Osteoblast (primary cell): ENCODE measurements around the gene COX5A. TPM values are rescaled to one million over a fixed set of nuclear protein-coding genes. Genes with fewer than 3 reads are reported as not detected.

Experiments used
- DNase-seq: peaks from one replicate; pipeline ENCODE4 v3.0.0; 2011; ENCODE audit warnings: low spot score, mixed read lengths; ENCODE audit not compliant: insufficient read length; ENCODE audit errors: missing footprints
- H2AFZ ChIP-seq: 2 replicates; pipeline ENCODE4 v1.6.0; 2011; ENCODE audit warnings: mild to moderate bottlenecking, low read length
- H3K27ac ChIP-seq: 2 replicates; pipeline ENCODE4 v1.5.1; 2011; ENCODE audit warnings: mild to moderate bottlenecking, low read depth, low read length, moderate library complexity
- H3K27me3 ChIP-seq: 2 replicates; pipeline ENCODE4 v1.6.0; 2012; ENCODE audit warnings: mild to moderate bottlenecking, control low read depth, inconsistent platforms, low read length, moderate library complexity; ENCODE audit not compliant: insufficient read depth
- H3K36me3 ChIP-seq: 2 replicates; pipeline ENCODE4 v1.5.1; 2011; ENCODE audit warnings: mild to moderate bottlenecking, low read length, control low read depth, moderate library complexity; ENCODE audit not compliant: insufficient read depth
- H3K4me1 ChIP-seq: 2 replicates; pipeline ENCODE4 v1.5.1; 2011; ENCODE audit warnings: mild to moderate bottlenecking, low read length, control low read depth, moderate library complexity; ENCODE audit not compliant: insufficient read depth
- H3K4me2 ChIP-seq: 2 replicates; pipeline ENCODE4 v1.6.0; 2011; ENCODE audit warnings: mild to moderate bottlenecking, low read length; ENCODE audit not compliant: insufficient read depth
- H3K4me3 ChIP-seq: fragments of 200-600 bp; sonication (generic); 3 replicates; pipeline ENCODE4 v1.5.1; 2012; ENCODE audit warnings: mild to moderate bottlenecking, low read length, inconsistent platforms; ENCODE audit not compliant: insufficient read depth
- H3K79me2 ChIP-seq: 2 replicates; pipeline ENCODE4 v1.6.0; 2012; ENCODE audit warnings: mild to moderate bottlenecking, low read length, control low read depth, inconsistent platforms; ENCODE audit not compliant: insufficient read depth
- H3K9me3 ChIP-seq: 2 replicates; pipeline ENCODE4 v1.5.1; 2011; ENCODE audit warnings: low read depth, low read length, control low read depth
- H4K20me1 ChIP-seq: 2 replicates; pipeline ENCODE4 v1.6.0; 2012; ENCODE audit warnings: mild to moderate bottlenecking, low read length, control low read depth; ENCODE audit not compliant: insufficient read depth
- CTCF ChIP-seq: IDR thresholded peaks from 2 replicates; pipeline ENCODE4 v1.5.1; 2011; ENCODE audit warnings: mild to moderate bottlenecking, low read depth, low read length, moderate library complexity; ENCODE audit errors: extremely low read depth
- total RNA-seq: library from RNA; depleted of rRNA; stranded (reverse); fragments of >200 nt; gene quantifications from 2 replicates; pipeline ENCODE4 v1.2.3, GENCODE V29; 2012

Gene COX5A
- total RNA-seq, 1 donor, result 27.1 TPM

- no peak overlapping the region for H3K4me2 ChIP-seq
- H3K27ac ChIP-seq, result peak overlapping the region; percentile 23
- H3K36me3 ChIP-seq, result peaks cover 27% of the 10 kb centered on the region
- H3K9me3 ChIP-seq, result no peaks in the 10 kb centered on the region
- H2AFZ ChIP-seq, result no peak overlapping the region
- TF ChIP-seq CTCF, result no peak
- H3K79me2 ChIP-seq, result no peaks in the 10 kb centered on the region
- H3K27me3 ChIP-seq, result no peaks in the 10 kb centered on the region
- peak; percentile 78 for DNase-seq
- H4K20me1 ChIP-seq, result no peaks in the 10 kb centered on the region
- H3K4me1 ChIP-seq, result no peaks in the 10 kb centered on the region
- H3K4me3 ChIP-seq, result no peak overlapping the region
Observed at GRCh38 chr15:74913041-74913440, 24.8 kb downstream of the COX5A start.

- Histone ChIP-seq H3K4me3 (no peak overlapping the region), H3K27ac (no peak overlapping the region), H3K4me1 (peaks cover 16% of the 10 kb centered on the region), H3K9me3 (no peaks in the 10 kb centered on the region), H3K79me2 (peaks cover 22% of the 10 kb centered on the region), H3K36me3 (peaks cover 29% of the 10 kb centered on the region), H3K27me3 (no peaks in the 10 kb centered on the region), H4K20me1 (no peaks in the 10 kb centered on the region), H3K4me2 (no peak overlapping the region), H2AFZ (no peak overlapping the region)
- DNase-seq, result no peak
- TF ChIP-seq CTCF, result no peak
Observed at GRCh38 chr15:74908635-74909034, 29.2 kb downstream of the COX5A start.

GRCh38 chr15:74907163-74907870 is 30.6 kb downstream of the COX5A start:
- TF ChIP-seq CTCF, result no peak
- no peaks in the 10 kb centered on the region for H3K9me3 ChIP-seq

GRCh38 chr15:74906450-74907162 is 31.3 kb downstream of the COX5A start, which contains the start of gene FAM219B:
Gene FAM219B (minus strand): TSS chr15:74906851. CDS start chr15:74906800, 51 bp downstream.
- H3K79me2 ChIP-seq, result peaks cover 22% of the 10 kb centered on the region
- peaks cover 16% of the 10 kb centered on the region for H3K4me1 ChIP-seq
- H3K27me3 ChIP-seq, result no peaks in the 10 kb centered on the region
- H3K4me2 ChIP-seq, result peak within 1 kb of the TSS; percentile 95
- H3K27ac ChIP-seq, result peak within 1 kb of the TSS; percentile 76
- peak within 1 kb of the TSS; percentile 86 for H3K4me3 ChIP-seq
- peaks cover 30% of the 10 kb centered on the region for H3K36me3 ChIP-seq
- peak; percentile 99 for DNase-seq
- peak within 1 kb of the TSS; percentile 95 for H2AFZ ChIP-seq
- no peaks in the 10 kb centered on the region for H3K9me3 ChIP-seq
- TF ChIP-seq CTCF, result no peak
- H4K20me1 ChIP-seq, result no peaks in the 10 kb centered on the region

More at GRCh38 chr15:74907163-74907870, 30.6 kb downstream of the COX5A start:
- Histone ChIP-seq H3K79me2 (peaks cover 22% of the 10 kb centered on the region), H3K36me3 (peaks cover 27% of the 10 kb centered on the region), H3K4me2 (peak overlapping the region; percentile 95), H4K20me1 (no peaks in the 10 kb centered on the region), H3K27ac (peak overlapping the region; percentile 76), H3K4me1 (peaks cover 16% of the 10 kb centered on the region), H3K27me3 (no peaks in the 10 kb centered on the region), H2AFZ (peak overlapping the region; percentile 95), H3K4me3 (peak overlapping the region; percentile 86)
- peak; percentile 81 for DNase-seq
